Naive B cell (primary cell): ENCODE measurements around the gene MTHFD1L. TPM values are rescaled to one million over a fixed set of nuclear protein-coding genes. Genes with fewer than 3 reads are reported as not detected.
A peak's percentile ranks its signal among the peaks of the same experiment; 100 is the strongest.

Experiments used
- ATAC-seq, 2 donors: fragments of 150-1000 bp; cut with Tn5 transposase; 2 replicates each; pipeline ENCODE4 v1.10.0; 2021; ENCODE audit warnings: low read depth in 2 of 2, mild to moderate bottlenecking in 2 of 2, moderate library complexity in 2 of 2
- DNase-seq: peaks from one replicate; pipeline ENCODE4 v3.0.0; 2022
- H3K27ac Mint-ChIP-seq, 6 donors: one replicate each; pipeline ENCODE4 v1.8.0; 2020 to 2022; ENCODE audit warnings: mild to moderate bottlenecking in 6 of 6, mixed read lengths in 6 of 6, moderate library complexity in 5 of 6, inconsistent platforms in 2 of 6
- H3K27me3 Mint-ChIP-seq, 3 donors: one replicate each; pipeline ENCODE4 v1.8.0; 2021 to 2022; ENCODE audit warnings: mixed read lengths in 3 of 3, mild to moderate bottlenecking in 1 of 3
- H3K36me3 Mint-ChIP-seq, 2 donors: one replicate each; pipeline ENCODE4 v1.8.0; 2020 to 2022; ENCODE audit warnings: mixed read lengths in 2 of 2, inconsistent platforms in 1 of 2, mild to moderate bottlenecking in 1 of 2
- H3K4me1 Mint-ChIP-seq, 3 donors: one replicate each; pipeline ENCODE4 v1.8.0; 2020 to 2022; ENCODE audit warnings: mixed read lengths in 3 of 3, inconsistent platforms in 1 of 3, mild to moderate bottlenecking in 1 of 3, moderate library complexity in 1 of 3
- H3K4me3 Mint-ChIP-seq, 8 donors: one replicate each; pipeline ENCODE4 v1.8.0; 2020 to 2022; ENCODE audit warnings: mild to moderate bottlenecking in 8 of 8, mixed read lengths in 8 of 8, moderate library complexity in 8 of 8, inconsistent platforms in 2 of 8
- H3K9me3 Mint-ChIP-seq, 7 donors: one replicate each; pipeline ENCODE4 v1.8.0; 2020 to 2022; ENCODE audit warnings: mixed read lengths in 7 of 7, mild to moderate bottlenecking in 5 of 7, inconsistent platforms in 2 of 7, moderate library complexity in 1 of 7
- polyA plus RNA-seq, 6 donors: library from polyadenylated mRNA; unstranded; fragments of 300-500 nt; fragmentation: Illumina TruSeq; gene quantifications; one replicate each; pipeline ENCODE4 v1.2.3, GENCODE V29; 2021; ENCODE audit warnings: low read depth in 6 of 6

The MTHFD1L gene
- polyA plus RNA-seq, 6 donors from 2014 or later, result 0.45 to 2.5 (median 1.5) TPM

DNA sequence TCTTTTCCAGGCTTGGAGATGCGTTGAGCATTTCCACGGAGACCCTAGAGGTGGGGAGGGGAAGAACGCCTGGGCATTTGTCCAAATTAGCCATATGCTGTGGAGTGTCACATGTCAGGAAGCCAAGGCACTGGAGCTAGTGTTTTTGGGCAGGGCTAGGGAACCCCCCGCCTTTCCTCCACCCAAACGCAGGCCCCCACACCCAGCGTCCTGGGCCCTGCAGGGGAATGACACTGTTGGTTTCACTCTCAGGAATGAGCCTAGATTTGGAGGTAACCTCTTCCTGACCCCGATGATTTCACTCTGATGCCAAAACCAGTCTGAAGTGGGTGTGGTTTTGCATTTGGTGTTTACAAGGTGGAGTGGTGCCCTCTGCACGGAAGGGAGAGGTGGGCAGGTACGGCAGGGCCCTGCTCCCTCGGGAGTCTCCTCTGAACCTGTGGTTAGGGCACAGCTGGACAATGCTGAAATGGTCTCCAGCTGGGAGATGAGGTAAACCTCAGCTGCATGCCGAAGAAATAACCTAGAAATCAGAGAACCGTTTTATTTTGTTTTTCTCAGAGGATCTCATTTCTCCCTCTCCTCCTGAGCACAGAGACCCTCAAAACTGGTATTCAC lies 29.5 kb downstream of the MTHFD1L start:
- no peaks in the 10 kb centered on the region for H3K9me3 Mint-ChIP-seq
- H3K36me3 Mint-ChIP-seq, result peaks cover 0 to 5% of the 10 kb centered on the region in 2 donors
- DNase-seq (no peak), ATAC-seq (no peak)
- H3K4me1 Mint-ChIP-seq, result peaks cover 0 to 2% (median 0%) of the 10 kb centered on the region in 3 donors
- H3K27me3 Mint-ChIP-seq, result no peaks in the 10 kb centered on the region
- H3K4me3 Mint-ChIP-seq, result no peak overlapping the region
- peak overlapping the region in 4 of 6 donors; percentile 53 to 73 (median 72) for H3K27ac Mint-ChIP-seq

- no peaks in the 10 kb centered on the region for H3K9me3 Mint-ChIP-seq
- H3K36me3 Mint-ChIP-seq, result no peaks in the 10 kb centered on the region
- no peaks in the 10 kb centered on the region for H3K27me3 Mint-ChIP-seq
- H3K4me3 Mint-ChIP-seq, result no peak overlapping the region
- ATAC-seq (no peak), DNase-seq (no peak)
- H3K4me1 Mint-ChIP-seq, result peaks cover 0 to 2% (median 0%) of the 10 kb centered on the region in 3 donors
- peak overlapping the region in 2 of 6 donors; percentile 16 to 34 for H3K27ac Mint-ChIP-seq
Observed at GRCh38 chr6:150895928-150896632, 30.6 kb downstream of the MTHFD1L start.

- ATAC-seq (no peak), DNase-seq (no peak)
- H3K36me3 Mint-ChIP-seq, result no peaks in the 10 kb centered on the region
- peaks cover 0 to 2% (median 0%) of the 10 kb centered on the region in 3 donors for H3K4me1 Mint-ChIP-seq
- H3K9me3 Mint-ChIP-seq, result no peaks in the 10 kb centered on the region
- H3K27me3 Mint-ChIP-seq, result no peaks in the 10 kb centered on the region
- no peak overlapping the region for H3K27ac Mint-ChIP-seq
- no peak overlapping the region for H3K4me3 Mint-ChIP-seq
Observed at GRCh38 chr6:150897400-150897943, 32.0 kb downstream of the MTHFD1L start.

DNA sequence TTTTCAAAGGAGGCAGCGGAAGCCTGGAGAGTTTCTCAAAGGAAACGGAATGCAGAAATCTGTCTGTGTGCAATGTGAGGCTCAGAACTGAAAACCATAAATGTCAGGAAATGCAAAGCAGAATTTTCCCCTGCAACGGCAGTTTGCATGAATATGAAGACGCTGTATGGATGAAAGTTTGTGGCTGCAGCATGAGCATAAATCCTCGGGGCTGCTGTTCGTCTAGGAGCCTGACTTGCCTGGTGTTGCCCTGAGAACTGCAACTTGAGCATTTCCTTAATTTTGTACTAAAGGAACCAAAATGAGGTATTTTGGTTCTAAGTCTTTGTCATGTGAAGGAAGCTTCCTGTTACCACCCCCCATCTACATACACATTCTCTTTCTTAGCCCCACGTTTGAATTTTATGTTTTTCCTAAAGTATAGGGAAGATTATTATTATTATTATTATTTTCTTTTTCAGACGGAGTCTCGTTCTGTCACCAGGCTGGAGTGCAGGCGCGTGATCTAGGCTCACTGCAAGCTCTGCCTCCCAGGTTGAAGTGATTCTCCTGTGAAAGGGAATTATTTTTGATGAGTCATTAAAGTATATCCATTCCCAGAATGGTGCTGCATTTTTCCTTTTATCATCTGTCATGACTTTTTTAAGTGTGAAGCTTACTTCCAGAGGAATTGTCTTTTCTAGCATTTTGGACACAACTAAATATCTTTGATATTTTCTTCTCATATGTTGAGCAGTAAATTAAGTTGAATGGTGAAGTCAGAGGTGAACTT lies 33.1 kb downstream of the MTHFD1L start:
- DNase-seq (no peak), ATAC-seq (no peak)
- Mint-ChIP-seq H3K4me1 (peaks cover 0 to 2% (median 0%) of the 10 kb centered on the region in 3 donors), H3K4me3 (peak overlapping the region in 4 of 8 donors; percentile 36 to 53 (median 44)), H3K9me3 (no peaks in the 10 kb centered on the region), H3K27ac (peak overlapping the region in 1 of 6 donors; percentile 20), H3K27me3 (no peaks in the 10 kb centered on the region), H3K36me3 (no peaks in the 10 kb centered on the region)

DNA sequence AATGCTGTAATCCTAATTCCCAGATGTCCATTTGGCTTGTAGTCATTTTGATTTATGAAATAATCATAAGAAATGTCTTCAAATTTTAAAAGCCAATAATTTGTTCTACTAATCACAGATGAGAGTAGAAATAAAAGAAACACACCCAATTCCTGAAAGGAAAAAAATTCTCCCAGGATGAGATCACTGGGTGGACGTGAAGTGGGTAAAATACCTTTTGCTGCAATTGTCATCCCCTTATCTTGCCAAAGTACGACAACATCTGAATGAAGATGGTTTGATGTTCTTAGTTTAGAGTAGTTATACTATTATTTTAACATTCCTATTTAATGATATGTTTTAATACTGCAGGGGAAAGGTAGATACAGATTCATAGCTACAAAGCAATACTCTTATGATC lies 33.7 kb downstream of the MTHFD1L start:
- H3K9me3 Mint-ChIP-seq, result no peaks in the 10 kb centered on the region
- H3K36me3 Mint-ChIP-seq, result no peaks in the 10 kb centered on the region

GRCh38 chr6:150900049-150900448 lies 34.5 kb downstream of the MTHFD1L start:
- DNase-seq, result no peak
- Mint-ChIP-seq H3K9me3 (no peaks in the 10 kb centered on the region), H3K27me3 (no peaks in the 10 kb centered on the region), H3K4me1 (peaks cover 0 to 2% (median 0%) of the 10 kb centered on the region in 3 donors), H3K36me3 (no peaks in the 10 kb centered on the region), H3K4me3 (no peak overlapping the region), H3K27ac (peak overlapping the region in 2 of 6 donors; percentile 12 to 55)
- ATAC-seq, result no peak

More for the DNA sequence above, 33.7 kb downstream of the MTHFD1L start:
- ATAC-seq, result no peak
- Mint-ChIP-seq H3K4me1 (peaks cover 0 to 2% (median 0%) of the 10 kb centered on the region in 3 donors), H3K4me3 (no peak overlapping the region), H3K27ac (no peak overlapping the region), H3K27me3 (no peaks in the 10 kb centered on the region)
- DNase-seq, result no peak

- Mint-ChIP-seq H3K4me3 (no peak overlapping the region), H3K27ac (peak overlapping the region in 1 of 6 donors; percentile 12), H3K9me3 (no peaks in the 10 kb centered on the region), H3K4me1 (no peaks in the 10 kb centered on the region), H3K27me3 (no peaks in the 10 kb centered on the region), H3K36me3 (peaks cover 0 to 8% of the 10 kb centered on the region in 2 donors)
- no peak for ATAC-seq
- DNase-seq, result no peak
Observed at GRCh38 chr6:150902142-150902776, 36.8 kb downstream of the MTHFD1L start.

DNA sequence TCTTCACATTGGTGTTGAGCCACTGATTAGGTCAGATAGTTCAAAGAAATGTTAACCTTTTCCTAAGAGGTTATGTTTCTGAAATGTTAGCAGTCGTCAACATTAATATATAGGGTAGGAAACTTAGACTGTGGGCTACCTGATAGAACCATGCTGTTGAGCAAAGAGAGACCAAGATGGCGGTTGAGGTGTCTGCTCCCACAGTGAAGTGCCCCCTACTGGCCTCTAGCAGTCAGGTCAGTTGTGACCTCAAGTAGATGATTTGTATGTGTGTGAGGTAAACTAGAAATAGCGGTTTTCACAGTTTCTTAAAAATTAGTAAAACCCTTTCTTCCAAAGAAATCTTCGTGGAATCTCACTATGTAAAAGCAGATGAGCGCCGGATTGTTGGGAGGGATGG lies 40.3 kb downstream of the MTHFD1L start:
- H3K4me3 Mint-ChIP-seq, result no peak overlapping the region
- H3K27me3 Mint-ChIP-seq, result no peaks in the 10 kb centered on the region
- H3K9me3 Mint-ChIP-seq, result no peaks in the 10 kb centered on the region
- peaks cover 0 to 8% of the 10 kb centered on the region in 2 donors for H3K36me3 Mint-ChIP-seq
- H3K4me1 Mint-ChIP-seq, result no peaks in the 10 kb centered on the region
- DNase-seq (no peak), ATAC-seq (no peak)
- H3K27ac Mint-ChIP-seq, result no peak overlapping the region

DNA sequence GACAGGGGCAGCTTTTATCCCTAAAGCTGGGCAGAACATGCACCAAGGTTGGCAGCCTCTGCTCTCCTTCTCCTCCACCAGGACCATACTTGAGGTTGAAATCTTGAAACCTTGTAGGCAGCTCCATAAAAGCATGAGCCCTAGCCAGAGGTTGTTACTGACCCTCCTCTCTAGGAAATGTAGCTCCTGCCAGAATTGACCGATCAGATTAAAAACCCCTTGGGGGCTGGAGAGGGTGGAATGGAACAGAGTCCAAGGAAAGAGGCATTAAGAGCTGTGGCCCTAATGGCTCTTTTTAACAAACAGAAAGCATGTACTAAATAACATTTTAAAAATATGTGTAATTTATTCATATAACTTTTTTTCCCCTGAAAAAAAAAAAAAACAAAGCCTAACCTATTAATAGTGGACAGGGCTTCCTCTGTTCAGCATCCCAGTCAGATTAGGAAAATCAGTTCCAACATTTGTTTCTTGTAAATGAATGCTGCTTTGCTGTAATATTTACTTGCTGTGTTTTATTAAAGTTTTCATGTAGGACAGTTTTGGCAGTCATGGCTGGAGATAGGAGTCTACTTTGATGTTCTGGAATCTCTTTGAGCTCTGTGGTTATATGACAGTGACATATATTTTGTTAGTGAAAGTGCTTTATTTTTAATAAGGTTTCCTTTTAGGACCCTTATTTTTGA lies 41.3 kb downstream of the MTHFD1L start:
- no peak for ATAC-seq
- no peak overlapping the region for H3K27ac Mint-ChIP-seq
- peaks cover 0 to 5% (median 3%) of the 10 kb centered on the region in 7 donors for H3K9me3 Mint-ChIP-seq
- no peaks in the 10 kb centered on the region for H3K4me1 Mint-ChIP-seq
- H3K36me3 Mint-ChIP-seq, result peaks cover 8 to 13% of the 10 kb centered on the region in 2 donors
- H3K4me3 Mint-ChIP-seq, result no peak overlapping the region
- DNase-seq, result no peak
- no peaks in the 10 kb centered on the region for H3K27me3 Mint-ChIP-seq

DNA sequence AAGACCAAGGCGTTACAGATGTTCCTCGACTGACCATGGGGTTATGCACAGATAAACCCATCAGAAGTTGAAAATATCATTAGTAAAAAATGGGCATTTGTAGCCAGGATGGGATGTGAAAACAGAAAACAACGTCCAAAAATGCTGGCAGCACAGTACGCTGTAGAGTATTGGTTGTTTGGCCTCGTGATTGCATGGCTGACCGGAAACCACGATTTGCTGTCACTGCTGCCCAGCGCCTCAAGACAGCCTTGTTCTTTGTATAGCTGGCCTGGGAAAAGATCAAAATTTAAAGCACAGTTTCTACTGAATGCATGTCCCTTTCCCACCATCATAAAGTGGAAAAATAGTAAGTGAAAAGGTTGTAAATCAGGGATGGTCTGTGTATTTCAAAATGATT lies 41.9 kb downstream of the MTHFD1L start:
- Mint-ChIP-seq H3K4me1 (no peaks in the 10 kb centered on the region), H3K27me3 (no peaks in the 10 kb centered on the region), H3K9me3 (peaks cover 0 to 5% (median 3%) of the 10 kb centered on the region in 7 donors), H3K27ac (no peak overlapping the region), H3K4me3 (no peak overlapping the region), H3K36me3 (peaks cover 8 to 13% of the 10 kb centered on the region in 2 donors)
- ATAC-seq, result no peak
- DNase-seq, result no peak

DNA sequence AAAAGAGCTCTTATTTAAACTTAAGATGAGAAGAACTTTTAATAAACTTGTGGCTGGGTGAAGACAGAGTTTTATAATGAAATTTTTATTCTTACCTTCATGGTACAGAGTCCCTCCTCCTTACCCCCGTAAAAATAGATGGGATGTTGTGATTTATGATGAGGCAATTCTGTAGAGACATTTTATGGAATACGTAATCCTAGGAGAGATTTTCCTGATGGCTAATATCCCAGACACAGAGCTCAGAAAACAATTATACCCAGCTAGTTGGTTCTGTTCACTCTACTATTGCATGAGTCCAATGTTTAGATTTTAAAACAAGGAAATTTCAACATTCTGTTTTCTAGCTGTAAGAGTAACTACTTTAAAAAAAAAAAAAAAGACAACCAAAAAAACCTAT lies 43.4 kb downstream of the MTHFD1L start:
- H3K27me3 Mint-ChIP-seq, result no peaks in the 10 kb centered on the region
- H3K27ac Mint-ChIP-seq, result no peak overlapping the region
- no peaks in the 10 kb centered on the region for H3K4me1 Mint-ChIP-seq
- peaks cover 8 to 13% of the 10 kb centered on the region in 2 donors for H3K36me3 Mint-ChIP-seq
- ATAC-seq (no peak), DNase-seq (no peak)
- no peak overlapping the region for H3K4me3 Mint-ChIP-seq
- peaks cover 0 to 5% (median 3%) of the 10 kb centered on the region in 7 donors for H3K9me3 Mint-ChIP-seq

- peaks cover 8 to 9% of the 10 kb centered on the region in 2 donors for H3K36me3 Mint-ChIP-seq
- no peak for DNase-seq
- peak overlapping the region in 1 of 6 donors; percentile 4 for H3K27ac Mint-ChIP-seq
- H3K9me3 Mint-ChIP-seq, result peaks cover 0 to 5% (median 3%) of the 10 kb centered on the region in 7 donors
- no peaks in the 10 kb centered on the region for H3K4me1 Mint-ChIP-seq
- no peak for ATAC-seq
- H3K4me3 Mint-ChIP-seq, result no peak overlapping the region
- no peaks in the 10 kb centered on the region for H3K27me3 Mint-ChIP-seq
Observed at GRCh38 chr6:150910561-150910960, 45.1 kb downstream of the MTHFD1L start.
